Loucy (cell line): ENCODE data around the gene DUSP28.
"Not testable (repeated sequence)": the region's sequence is repeated elsewhere in the genome, so short reads cannot be mapped to it uniquely, and the experiment has no call there.

Experiments
- EZH2phosphoT487 ChIP-seq: fragments of 200-600 bp; IDR thresholded peaks from 2 replicates; pipeline ENCODE4 v1.6.1; 2018; ENCODE audit warnings: antibody characterized with exemption, mild to moderate bottlenecking, moderate library complexity, borderline replicate concordance
- TF ChIP-seq, protein P1 (sequence below): fragments of 200-600 bp; sonication (generic); conservative IDR thresholded peaks from 2 replicates; pipeline ENCODE4 v1.5.1; 2014; ENCODE audit warnings: mild to moderate bottlenecking, antibody characterized with exemption, low read length

DNA sequence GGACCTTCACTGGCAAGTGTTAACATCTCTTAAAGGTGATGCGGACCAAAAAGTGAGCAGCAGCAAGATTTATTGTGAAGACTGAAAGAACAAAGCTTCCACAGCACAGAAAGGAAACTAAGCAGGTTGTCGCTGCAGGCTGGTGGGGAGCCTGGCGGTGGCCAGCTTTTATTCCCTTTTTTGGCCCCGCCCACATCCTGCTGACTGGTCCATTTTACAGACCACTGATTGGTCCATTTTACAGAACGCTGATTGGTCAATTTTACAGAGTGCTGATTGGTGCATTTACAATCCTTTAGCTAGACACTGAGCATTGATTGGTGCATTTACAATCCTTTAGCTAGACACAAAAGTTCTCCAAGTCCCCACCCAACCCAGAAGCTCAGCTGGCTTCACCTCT lies 38.3 kb upstream of the DUSP28 start:
- TF ChIP-seq, protein P1, sequence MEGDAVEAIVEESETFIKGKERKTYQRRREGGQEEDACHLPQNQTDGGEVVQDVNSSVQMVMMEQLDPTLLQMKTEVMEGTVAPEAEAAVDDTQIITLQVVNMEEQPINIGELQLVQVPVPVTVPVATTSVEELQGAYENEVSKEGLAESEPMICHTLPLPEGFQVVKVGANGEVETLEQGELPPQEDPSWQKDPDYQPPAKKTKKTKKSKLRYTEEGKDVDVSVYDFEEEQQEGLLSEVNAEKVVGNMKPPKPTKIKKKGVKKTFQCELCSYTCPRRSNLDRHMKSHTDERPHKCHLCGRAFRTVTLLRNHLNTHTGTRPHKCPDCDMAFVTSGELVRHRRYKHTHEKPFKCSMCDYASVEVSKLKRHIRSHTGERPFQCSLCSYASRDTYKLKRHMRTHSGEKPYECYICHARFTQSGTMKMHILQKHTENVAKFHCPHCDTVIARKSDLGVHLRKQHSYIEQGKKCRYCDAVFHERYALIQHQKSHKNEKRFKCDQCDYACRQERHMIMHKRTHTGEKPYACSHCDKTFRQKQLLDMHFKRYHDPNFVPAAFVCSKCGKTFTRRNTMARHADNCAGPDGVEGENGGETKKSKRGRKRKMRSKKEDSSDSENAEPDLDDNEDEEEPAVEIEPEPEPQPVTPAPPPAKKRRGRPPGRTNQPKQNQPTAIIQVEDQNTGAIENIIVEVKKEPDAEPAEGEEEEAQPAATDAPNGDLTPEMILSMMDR: not testable (repeated sequence)
- not testable (repeated sequence) for TF ChIP-seq EZH2phosphoT487
